ENCODE results near the gene DDX27. TPM values are rescaled to one million over a fixed set of nuclear protein-coding genes. Genes with fewer than 3 reads are reported as not detected.

DDX27 gene
- total and polyA plus RNA-seq, 2 of the 13 experiments (the other 11 are each of a cell fraction or from before 2014, with no cell fraction given): 42.6 to 72.8 TPM

DNA sequence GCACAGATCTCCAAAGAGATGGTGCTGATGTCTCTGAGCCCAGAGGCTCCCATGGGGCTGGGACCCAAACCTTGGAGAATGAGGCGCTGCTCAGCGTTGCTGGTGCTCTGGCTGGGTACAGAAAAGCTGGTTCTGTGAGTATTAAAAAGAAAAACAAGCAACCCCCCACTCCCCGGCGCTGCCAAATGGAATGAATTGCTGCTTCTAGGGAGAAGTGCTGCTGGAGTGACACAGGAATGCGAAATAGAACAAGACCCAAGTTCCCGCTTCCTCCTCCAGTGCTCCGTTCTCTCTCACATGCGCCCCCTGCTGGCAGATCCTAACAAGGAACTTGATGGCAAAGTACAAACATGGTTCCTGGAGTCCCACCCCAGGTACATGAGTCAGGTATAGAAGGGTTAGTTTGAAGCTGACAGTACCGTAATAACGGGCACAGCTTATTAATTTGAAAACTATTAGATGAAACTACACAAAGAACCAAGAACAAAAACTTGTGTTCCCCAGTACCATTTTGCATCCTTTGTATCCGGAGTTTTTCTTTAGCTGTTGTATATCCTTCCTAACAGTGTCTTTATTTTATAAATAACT lies 2.1 kb upstream of the DDX27 start (continued):
- TF ChIP-seq ZMAT3 (CRISPR knock-in tag; conservative IDR thresholded peaks at IDR 0.05): no peak; the same call in 1 of the 2 replicates
- TF ChIP-seq TSC22D2 (CRISPR knock-in tag; IDR thresholded peaks at IDR 0.05; ENCODE audit: borderline replicate concordance): no peak
- peak; percentile 68 for TF ChIP-seq CCAR2 (optimal IDR thresholded peaks at IDR 0.05; ENCODE audit: low read depth, low read length)
- TF ChIP-seq FOXJ3 (CRISPR knock-in tag; IDR thresholded peaks at IDR 0.05; ENCODE audit: borderline replicate concordance): no peak; the same call in 1 of the 2 replicates
- no peak for TF ChIP-seq HOXA7 (CRISPR knock-in tag; IDR thresholded peaks at IDR 0.05)
- TF ChIP-seq, protein P1, sequence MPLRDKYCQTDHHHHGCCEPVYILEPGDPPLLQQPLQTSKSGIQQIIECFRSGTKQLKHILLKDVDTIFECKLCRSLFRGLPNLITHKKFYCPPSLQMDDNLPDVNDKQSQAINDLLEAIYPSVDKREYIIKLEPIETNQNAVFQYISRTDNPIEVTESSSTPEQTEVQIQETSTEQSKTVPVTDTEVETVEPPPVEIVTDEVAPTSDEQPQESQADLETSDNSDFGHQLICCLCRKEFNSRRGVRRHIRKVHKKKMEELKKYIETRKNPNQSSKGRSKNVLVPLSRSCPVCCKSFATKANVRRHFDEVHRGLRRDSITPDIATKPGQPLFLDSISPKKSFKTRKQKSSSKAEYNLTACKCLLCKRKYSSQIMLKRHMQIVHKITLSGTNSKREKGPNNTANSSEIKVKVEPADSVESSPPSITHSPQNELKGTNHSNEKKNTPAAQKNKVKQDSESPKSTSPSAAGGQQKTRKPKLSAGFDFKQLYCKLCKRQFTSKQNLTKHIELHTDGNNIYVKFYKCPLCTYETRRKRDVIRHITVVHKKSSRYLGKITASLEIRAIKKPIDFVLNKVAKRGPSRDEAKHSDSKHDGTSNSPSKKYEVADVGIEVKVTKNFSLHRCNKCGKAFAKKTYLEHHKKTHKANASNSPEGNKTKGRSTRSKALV (CRISPR knock-in tag; IDR thresholded peaks at IDR 0.05): no peak
- TF ChIP-seq, protein P2, sequence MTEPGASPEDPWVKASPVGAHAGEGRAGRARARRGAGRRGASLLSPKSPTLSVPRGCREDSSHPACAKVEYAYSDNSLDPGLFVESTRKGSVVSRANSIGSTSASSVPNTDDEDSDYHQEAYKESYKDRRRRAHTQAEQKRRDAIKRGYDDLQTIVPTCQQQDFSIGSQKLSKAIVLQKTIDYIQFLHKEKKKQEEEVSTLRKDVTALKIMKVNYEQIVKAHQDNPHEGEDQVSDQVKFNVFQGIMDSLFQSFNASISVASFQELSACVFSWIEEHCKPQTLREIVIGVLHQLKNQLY (CRISPR knock-in tag; IDR thresholded peaks at IDR 0.05): 0 out of 2 replicates have a peak, but pooled peaks have one; percentile 48
- TF ChIP-seq MBD4 (IDR thresholded peaks at IDR 0.05; ENCODE audit: borderline replicate concordance, low read length): no peak
- no peak for TF ChIP-seq ZSCAN12 (CRISPR knock-in tag; IDR thresholded peaks at IDR 0.05)
- no peak for TF ChIP-seq SRSF9 (IDR thresholded peaks at IDR 0.05; ENCODE audit: borderline replicate concordance, insufficient read depth, low read depth, low read length, poor library complexity, severe bottlenecking)
- no peak for TF ChIP-seq PITX1 (CRISPR knock-in tag; IDR thresholded peaks at IDR 0.05)
- TF ChIP-seq ZNF552 (CRISPR knock-in tag; IDR thresholded peaks at IDR 0.05; ENCODE audit: borderline replicate concordance): no peak
- TF ChIP-seq ZNF672 (CRISPR knock-in tag; IDR thresholded peaks at IDR 0.05): no peak
- TF ChIP-seq, protein P3, sequence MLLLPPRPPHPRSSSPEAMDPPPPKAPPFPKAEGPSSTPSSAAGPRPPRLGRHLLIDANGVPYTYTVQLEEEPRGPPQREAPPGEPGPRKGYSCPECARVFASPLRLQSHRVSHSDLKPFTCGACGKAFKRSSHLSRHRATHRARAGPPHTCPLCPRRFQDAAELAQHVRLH (CRISPR knock-in tag; IDR thresholded peaks at IDR 0.05; ENCODE audit: borderline replicate concordance, low read depth): peak; percentile 93; the same call in 1 of the 2 replicates
- no peak for TF ChIP-seq BRD4 (CRISPR knock-in tag; IDR thresholded peaks at IDR 0.05)
- TF ChIP-seq, protein P4, sequence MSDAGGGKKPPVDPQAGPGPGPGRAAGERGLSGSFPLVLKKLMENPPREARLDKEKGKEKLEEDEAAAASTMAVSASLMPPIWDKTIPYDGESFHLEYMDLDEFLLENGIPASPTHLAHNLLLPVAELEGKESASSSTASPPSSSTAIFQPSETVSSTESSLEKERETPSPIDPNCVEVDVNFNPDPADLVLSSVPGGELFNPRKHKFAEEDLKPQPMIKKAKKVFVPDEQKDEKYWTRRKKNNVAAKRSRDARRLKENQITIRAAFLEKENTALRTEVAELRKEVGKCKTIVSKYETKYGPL (CRISPR knock-in tag; IDR thresholded peaks at IDR 0.05): no peak
- TF ChIP-seq RCOR2 (CRISPR knock-in tag; IDR thresholded peaks at IDR 0.05): peak; percentile 67; the same call in 1 of the 2 replicates
- TF ChIP-seq, protein P5, sequence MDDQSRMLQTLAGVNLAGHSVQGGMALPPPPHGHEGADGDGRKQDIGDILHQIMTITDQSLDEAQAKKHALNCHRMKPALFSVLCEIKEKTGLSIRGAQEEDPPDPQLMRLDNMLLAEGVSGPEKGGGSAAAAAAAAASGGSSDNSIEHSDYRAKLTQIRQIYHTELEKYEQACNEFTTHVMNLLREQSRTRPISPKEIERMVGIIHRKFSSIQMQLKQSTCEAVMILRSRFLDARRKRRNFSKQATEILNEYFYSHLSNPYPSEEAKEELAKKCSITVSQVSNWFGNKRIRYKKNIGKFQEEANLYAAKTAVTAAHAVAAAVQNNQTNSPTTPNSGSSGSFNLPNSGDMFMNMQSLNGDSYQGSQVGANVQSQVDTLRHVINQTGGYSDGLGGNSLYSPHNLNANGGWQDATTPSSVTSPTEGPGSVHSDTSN (CRISPR knock-in tag; IDR thresholded peaks at IDR 0.05; ENCODE audit: borderline replicate concordance): no peak
- TF ChIP-seq FOSL2 (CRISPR knock-in tag; IDR thresholded peaks at IDR 0.05): peak; percentile 59
- TF ChIP-seq MIER2 (CRISPR knock-in tag; IDR thresholded peaks at IDR 0.05): 0 out of 2 replicates have a peak, but pooled peaks have one; percentile 64
